DMS 273 (cell line): Measurements from ENCODE around the gene LCE1C.

Experiments
- DNase-seq: peaks from one replicate; lab custom pipeline; 2025; ENCODE audit not compliant: unreplicated experiment; lab: John Stamatoyannopoulos, UW

LCE1C gene

DNA sequence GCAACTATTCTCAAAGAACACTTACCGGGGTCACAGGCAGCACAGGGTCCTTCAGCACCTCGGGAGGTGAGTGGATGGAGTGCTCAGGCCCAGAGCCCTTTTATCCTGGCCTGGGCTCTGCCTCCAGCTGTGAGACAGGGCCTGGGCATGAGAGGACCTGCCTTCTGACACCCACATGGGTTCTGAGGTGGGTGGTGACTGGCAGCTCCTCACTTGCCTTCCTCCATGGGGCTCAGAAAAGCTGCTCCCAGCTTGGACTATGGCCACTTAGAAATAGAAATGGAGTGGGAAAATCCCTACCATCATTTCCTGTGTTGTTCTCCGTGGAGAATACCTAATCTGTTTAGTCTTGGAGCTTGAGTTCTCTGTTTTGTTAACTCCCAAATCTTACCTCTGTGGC is at the start of gene LCE1C:
Gene LCE1C, minus strand, starts transcription at position 76 of the 400 bp plus-strand sequence. CDS start 1,173 bp downstream, outside the sequence.
- DNase-seq, result no peak

DNA sequence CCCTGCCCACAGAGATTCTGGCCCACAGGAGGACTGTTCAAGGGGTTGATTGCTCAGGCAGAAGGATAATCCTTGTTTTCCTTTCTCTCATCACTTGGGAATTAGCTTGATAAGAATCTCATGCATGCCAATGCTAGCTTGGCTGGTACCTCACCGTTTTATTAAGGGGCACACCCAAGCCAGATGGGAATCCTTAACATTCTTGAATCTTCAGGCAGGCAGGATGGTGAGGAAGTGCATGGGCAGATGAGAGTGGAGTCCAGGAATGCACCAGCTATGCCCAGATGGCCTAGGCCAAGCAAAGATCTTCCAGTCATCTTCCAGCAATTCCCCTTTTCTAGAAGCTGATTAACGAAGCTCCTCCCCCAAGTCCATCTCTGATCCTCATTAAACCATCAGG is 49.2 kb upstream of the LCE1C start:
- no peak for DNase-seq

DNA sequence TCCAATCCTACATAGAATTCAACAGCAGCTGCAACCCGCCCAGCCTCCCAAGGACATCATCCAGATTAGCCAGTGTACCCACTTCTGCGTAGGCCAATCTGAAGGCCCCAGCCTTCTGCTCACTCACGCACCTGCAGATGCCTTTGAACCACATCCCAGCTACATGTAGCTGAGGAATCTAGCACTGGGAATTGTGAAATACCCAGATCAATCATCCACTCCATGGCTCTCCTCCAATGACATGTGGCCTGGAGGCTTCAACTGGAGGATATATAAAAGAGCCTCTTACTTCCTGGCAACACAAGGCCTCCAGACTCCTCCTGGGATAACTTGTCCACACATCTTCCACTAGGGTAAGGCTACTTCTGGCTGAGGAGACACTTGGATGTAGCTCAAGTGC is 36.1 kb upstream of the LCE1C start, which contains the start of gene LCE6A:
Gene LCE6A, plus strand, starts transcription at position 301 of the 400 bp plus-strand sequence. CDS start 665 bp downstream, outside the sequence.
- no peak for DNase-seq

GRCh38 chr1:152836870-152837269 is 30.4 kb upstream of the LCE1C start:
- DNase-seq, result no peak

- no peak for DNase-seq
Measured at GRCh38 chr1:152827173-152827572, 20.7 kb upstream of the LCE1C start, which contains the start of gene LCE1A. TSS of gene LCE1A (plus strand) at chr1:152827473. CDS start at chr1:152827473, 0 bp downstream.

DNA sequence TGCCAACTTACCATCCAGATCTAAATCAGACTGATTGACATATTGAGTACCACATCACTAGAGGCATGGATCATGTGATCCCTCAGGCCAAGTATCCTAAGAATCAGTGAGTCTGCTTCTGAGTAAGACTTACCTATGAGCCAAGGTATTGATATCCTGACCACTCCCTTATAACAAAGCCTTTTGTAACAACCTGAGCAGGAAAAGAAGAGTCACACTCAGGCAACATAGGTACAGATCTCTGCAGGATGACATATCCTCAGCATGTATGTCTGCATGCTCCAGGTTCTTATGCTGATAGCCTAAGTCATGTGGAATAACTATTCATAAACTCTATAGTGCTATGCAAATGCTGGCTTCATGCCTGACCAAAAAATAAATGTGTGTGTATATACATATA is 18.5 kb upstream of the LCE1C start:
- no peak for DNase-seq

- no peak for DNase-seq
Measured at GRCh38 chr1:152823294-152823693, 16.8 kb upstream of the LCE1C start.

GRCh38 chr1:152817309-152817708 is 10.9 kb upstream of the LCE1C start:
- DNase-seq, result no peak

DNA sequence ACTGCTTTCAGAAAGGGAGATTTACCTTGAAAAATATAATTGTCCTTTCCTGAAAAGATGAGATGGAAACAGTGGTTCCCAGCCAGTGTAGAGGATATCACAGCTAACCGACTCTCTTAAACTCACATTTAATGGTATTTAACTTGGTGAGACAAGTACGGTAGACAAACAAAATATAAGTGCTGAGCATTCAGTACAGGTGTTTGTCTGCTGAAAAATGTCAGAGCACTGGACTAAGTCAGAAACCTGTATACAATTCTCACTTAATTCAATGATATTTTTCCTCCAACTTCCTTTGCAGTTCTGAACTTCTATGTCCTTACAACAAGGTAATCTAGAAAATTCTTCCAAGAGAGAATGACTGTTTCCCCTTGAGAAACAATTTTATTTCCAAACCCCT is 5.2 kb upstream of the LCE1C start, which contains the start of gene LCE1B:
Gene LCE1B, plus strand, starts transcription at position 301 of the 400 bp plus-strand sequence. CDS start 476 bp downstream, outside the sequence.
- no peak for DNase-seq

- DNase-seq, result no peak
Measured at GRCh38 chr1:152811050-152811449, 4.6 kb upstream of the LCE1C start.

GRCh38 chr1:152801333-152801732 is 5.1 kb downstream of the LCE1C start:
- DNase-seq, result no peak

GRCh38 chr1:152796421-152796820 is 10.0 kb downstream of the LCE1C start, which contains the start of gene LCE1D:
TSS of gene LCE1D (plus strand) at chr1:152796721. CDS start at chr1:152797795, 1,074 bp downstream.
- DNase-seq, result no peak

DNA sequence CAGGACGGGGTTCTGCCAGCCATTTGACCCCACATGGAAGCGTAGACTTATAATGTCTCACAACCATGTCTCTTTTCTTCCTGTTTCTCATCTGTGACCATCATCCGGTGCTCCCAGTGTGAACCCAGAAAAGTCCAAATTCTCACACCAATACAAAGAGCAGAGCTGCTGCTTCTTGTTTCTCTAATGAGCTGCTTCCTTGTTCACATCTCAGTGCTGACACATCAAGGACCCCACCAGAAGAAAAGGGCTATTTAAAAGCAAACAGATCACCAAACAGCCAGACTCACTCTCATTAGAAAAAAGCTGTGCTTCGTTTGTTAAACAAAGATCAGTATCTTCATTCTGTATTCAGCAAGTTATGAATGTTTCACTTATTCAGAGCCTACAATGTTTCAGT is 10.8 kb downstream of the LCE1C start:
- DNase-seq, result no peak

- no peak for DNase-seq
Measured at GRCh38 chr1:152786077-152786476, 20.4 kb downstream of the LCE1C start, which contains the start of gene LCE1E. TSS of gene LCE1E (plus strand) at chr1:152786257. CDS start at chr1:152787300, 1,043 bp downstream.

- DNase-seq, result no peak
Measured at GRCh38 chr1:152783095-152783494, 23.4 kb downstream of the LCE1C start.

- peak; percentile 58 for DNase-seq
Measured at GRCh38 chr1:152777510-152778137, 28.8 kb downstream of the LCE1C start.

DNA sequence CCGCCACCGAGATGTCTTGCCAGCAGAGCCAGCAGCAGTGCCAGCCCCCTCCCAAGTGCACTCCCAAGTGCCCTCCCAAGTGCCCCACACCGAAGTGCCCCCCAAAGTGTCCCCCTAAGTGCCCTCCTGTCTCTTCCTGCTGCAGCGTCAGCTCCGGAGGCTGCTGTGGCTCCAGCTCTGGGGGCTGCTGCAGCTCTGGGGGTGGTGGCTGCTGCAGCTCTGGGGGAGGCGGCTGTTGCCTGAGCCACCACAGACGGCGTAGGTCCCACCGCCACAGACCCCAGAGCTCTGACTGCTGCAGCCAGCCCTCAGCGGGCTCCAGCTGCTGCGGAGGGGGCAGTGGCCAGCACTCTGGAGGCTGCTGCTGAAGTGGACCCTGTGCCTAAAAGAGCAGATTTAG is 30.1 kb downstream of the LCE1C start:
- DNase-seq, result no peak

GRCh38 chr1:152774875-152775274 is 31.6 kb downstream of the LCE1C start, which contains the start of gene LCE1F:
TSS of gene LCE1F (plus strand) at chr1:152775140. CDS start at chr1:152776372, 1,232 bp downstream.
- DNase-seq, result no peak

DNA sequence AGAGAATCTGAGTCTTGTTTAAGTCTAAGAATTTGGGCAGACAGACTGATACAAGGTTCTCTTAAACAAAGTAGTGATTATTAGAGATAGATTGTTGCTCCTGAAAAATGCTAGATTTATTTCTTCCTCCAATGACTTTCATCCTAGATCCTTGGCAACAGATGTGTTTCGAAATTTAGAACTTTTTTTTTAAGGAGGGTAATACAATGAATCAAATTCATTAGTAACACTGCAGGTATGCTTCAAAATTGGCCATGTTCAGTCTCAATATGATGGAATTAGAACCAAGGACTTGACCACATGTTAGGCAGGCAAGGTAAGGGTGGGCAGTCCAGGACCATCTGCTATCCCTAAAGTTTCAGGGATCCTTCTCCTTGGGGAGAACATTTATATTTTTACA is 36.0 kb downstream of the LCE1C start:
- DNase-seq, result no peak

GRCh38 chr1:152768847-152769533 is 37.5 kb downstream of the LCE1C start:
- DNase-seq, result no peak

GRCh38 chr1:152761609-152762213 is 44.7 kb downstream of the LCE1C start:
- DNase-seq, result no peak
